OCI-LY3 (cell line): ENCODE data around the gene TAPBP.
A peak's percentile ranks its signal among the peaks of the same experiment; 100 is the strongest.

ENCODE experiments used
- CTCF ChIP-seq: fragments of 200-600, 300-600 bp; sonication (generic); IDR thresholded peaks from 2 replicates; pipeline ENCODE4 v1.5.1; 2014; ENCODE audit warnings: antibody characterized with exemption, low read length, low read depth
- EZH2phosphoT487 ChIP-seq: fragments of 200-600 bp; shearing (Covaris generic); IDR thresholded peaks from 2 replicates; pipeline ENCODE4 v1.6.1; 2018; ENCODE audit warnings: antibody characterized with exemption, mixed run types, low read depth

GRCh38 chr6:33344701-33345697 lies 31.1 kb upstream of the TAPBP start:
- peak; percentile 45 for TF ChIP-seq CTCF
- no peak for TF ChIP-seq EZH2phosphoT487
